Activated naive CD8-positive, alpha-beta T cell treated with anti-CD3 and anti-CD28 coated beads, Interleukin-2, amount 50 U/mL, for 24 hours (primary cell): ENCODE results near the gene OCSTAMP.

ENCODE experiments used
- ATAC-seq: fragments of 150-1000 bp; cut with Tn5 transposase; one replicate; pipeline ENCODE4 v1.10.0; 2021
- DNase-seq: peaks from one replicate; pipeline ENCODE4 v3.0.0; 2021
- H3K27ac Mint-ChIP-seq: one replicate; pipeline ENCODE4 v1.8.0; 2021; ENCODE audit warnings: mild to moderate bottlenecking, mixed read lengths
- H3K27me3 Mint-ChIP-seq: one replicate; pipeline ENCODE4 v1.8.0; 2021; ENCODE audit warnings: mixed read lengths
- H3K36me3 Mint-ChIP-seq: one replicate; pipeline ENCODE4 v1.8.0; 2021; ENCODE audit warnings: low read depth, mixed read lengths
- H3K4me1 Mint-ChIP-seq: one replicate; pipeline ENCODE4 v1.8.0; 2021; ENCODE audit warnings: mixed read lengths
- H3K4me3 Mint-ChIP-seq: one replicate; pipeline ENCODE4 v1.8.0; 2021; ENCODE audit warnings: mild to moderate bottlenecking, moderate library complexity, mixed read lengths
- H3K9me3 Mint-ChIP-seq: one replicate; pipeline ENCODE4 v1.8.0; 2021; ENCODE audit warnings: mixed read lengths

Gene OCSTAMP

GRCh38 chr20:46550461-46550860, at the start of gene OCSTAMP:
Gene OCSTAMP (minus strand): TSS chr20:46550654. CDS start chr20:46550560, 94 bp downstream.
- H3K4me1 Mint-ChIP-seq: peaks cover 47% of the 10 kb centered on the region

GRCh38 chr20:46599227-46599987, 49.0 kb upstream of the OCSTAMP start:
- Mint-ChIP-seq H3K4me3 (no peak overlapping the region), H3K36me3 (no peaks in the 10 kb centered on the region), H3K27ac (no peak overlapping the region), H3K9me3 (no peaks in the 10 kb centered on the region), H3K27me3 (peaks cover 4% of the 10 kb centered on the region), H3K4me1 (peaks cover 2% of the 10 kb centered on the region)
- ATAC-seq (no peak), DNase-seq (no peak)

More at GRCh38 chr20:46550461-46550860, at the start of gene OCSTAMP:
- H3K9me3 Mint-ChIP-seq: no peaks in the 10 kb centered on the region
- H3K4me3 Mint-ChIP-seq: no peak within 1 kb of the TSS
- H3K27me3 Mint-ChIP-seq: no peaks in the 10 kb centered on the region
- H3K36me3 Mint-ChIP-seq: no peaks in the 10 kb centered on the region
- no peak for DNase-seq
- H3K27ac Mint-ChIP-seq: no peak within 1 kb of the TSS
- ATAC-seq: no peak

- DNase-seq: no peak
- Mint-ChIP-seq H3K4me1 (no peaks in the 10 kb centered on the region), H3K36me3 (no peaks in the 10 kb centered on the region), H3K27me3 (peaks cover 7% of the 10 kb centered on the region), H3K27ac (no peak overlapping the region), H3K4me3 (no peak overlapping the region), H3K9me3 (no peaks in the 10 kb centered on the region)
- no peak for ATAC-seq
Measured at GRCh38 chr20:46595933-46596332, 45.5 kb upstream of the OCSTAMP start.

GRCh38 chr20:46594725-46595124, 44.3 kb upstream of the OCSTAMP start:
- H3K4me1 Mint-ChIP-seq: no peaks in the 10 kb centered on the region
- ATAC-seq (no peak), DNase-seq (no peak)
- no peak overlapping the region for H3K27ac Mint-ChIP-seq
- no peak overlapping the region for H3K4me3 Mint-ChIP-seq
- H3K9me3 Mint-ChIP-seq: no peaks in the 10 kb centered on the region
- no peaks in the 10 kb centered on the region for H3K36me3 Mint-ChIP-seq
- H3K27me3 Mint-ChIP-seq: peaks cover 10% of the 10 kb centered on the region

- peak; percentile 15 for DNase-seq
- Mint-ChIP-seq H3K27ac (no peak overlapping the region), H3K4me3 (no peak overlapping the region), H3K9me3 (no peaks in the 10 kb centered on the region), H3K36me3 (no peaks in the 10 kb centered on the region), H3K4me1 (peaks cover 5% of the 10 kb centered on the region), H3K27me3 (peaks cover 14% of the 10 kb centered on the region)
- ATAC-seq: no peak
Measured at GRCh38 chr20:46592580-46593362, 42.3 kb upstream of the OCSTAMP start.

GRCh38 chr20:46590443-46590842, 40.0 kb upstream of the OCSTAMP start:
- no peaks in the 10 kb centered on the region for H3K9me3 Mint-ChIP-seq
- no peak overlapping the region for H3K4me3 Mint-ChIP-seq
- H3K4me1 Mint-ChIP-seq: peaks cover 5% of the 10 kb centered on the region
- no peaks in the 10 kb centered on the region for H3K36me3 Mint-ChIP-seq
- no peak overlapping the region for H3K27ac Mint-ChIP-seq
- peaks cover 11% of the 10 kb centered on the region for H3K27me3 Mint-ChIP-seq
- no peak for ATAC-seq
- no peak for DNase-seq

- peaks cover 5% of the 10 kb centered on the region for H3K4me1 Mint-ChIP-seq
- H3K27ac Mint-ChIP-seq: no peak overlapping the region
- H3K4me3 Mint-ChIP-seq: no peak overlapping the region
- no peak for ATAC-seq
- H3K36me3 Mint-ChIP-seq: no peaks in the 10 kb centered on the region
- H3K27me3 Mint-ChIP-seq: peaks cover 8% of the 10 kb centered on the region
- no peak for DNase-seq
- H3K9me3 Mint-ChIP-seq: no peaks in the 10 kb centered on the region
Measured at GRCh38 chr20:46588532-46589511, 38.4 kb upstream of the OCSTAMP start.

- no peak for DNase-seq
- peaks cover 8% of the 10 kb centered on the region for H3K27me3 Mint-ChIP-seq
- H3K27ac Mint-ChIP-seq: no peak overlapping the region
- no peaks in the 10 kb centered on the region for H3K9me3 Mint-ChIP-seq
- ATAC-seq: no peak
- no peak overlapping the region for H3K4me3 Mint-ChIP-seq
- peaks cover 5% of the 10 kb centered on the region for H3K4me1 Mint-ChIP-seq
- H3K36me3 Mint-ChIP-seq: no peaks in the 10 kb centered on the region
Measured at GRCh38 chr20:46587986-46588385, 37.5 kb upstream of the OCSTAMP start.

- Mint-ChIP-seq H3K4me1 (peaks cover 5% of the 10 kb centered on the region), H3K36me3 (no peaks in the 10 kb centered on the region), H3K27ac (no peak overlapping the region), H3K9me3 (no peaks in the 10 kb centered on the region), H3K27me3 (peaks cover 7% of the 10 kb centered on the region), H3K4me3 (no peak overlapping the region)
- DNase-seq: no peak
- no peak for ATAC-seq
Measured at GRCh38 chr20:46586724-46587123, 36.3 kb upstream of the OCSTAMP start.

GRCh38 chr20:46584508-46584907, 34.1 kb upstream of the OCSTAMP start:
- Mint-ChIP-seq H3K4me3 (no peak overlapping the region), H3K27me3 (peaks cover 3% of the 10 kb centered on the region), H3K4me1 (peaks cover 5% of the 10 kb centered on the region), H3K36me3 (no peaks in the 10 kb centered on the region), H3K27ac (no peak overlapping the region), H3K9me3 (no peaks in the 10 kb centered on the region)
- ATAC-seq (no peak), DNase-seq (no peak)

GRCh38 chr20:46583411-46584214, 33.2 kb upstream of the OCSTAMP start:
- H3K4me3 Mint-ChIP-seq: no peak overlapping the region
- H3K9me3 Mint-ChIP-seq: no peaks in the 10 kb centered on the region
- H3K36me3 Mint-ChIP-seq: no peaks in the 10 kb centered on the region
- ATAC-seq (no peak), DNase-seq (no peak)
- H3K4me1 Mint-ChIP-seq: no peaks in the 10 kb centered on the region
- H3K27me3 Mint-ChIP-seq: peaks cover 2% of the 10 kb centered on the region
- no peak overlapping the region for H3K27ac Mint-ChIP-seq

GRCh38 chr20:46582648-46583047, 32.2 kb upstream of the OCSTAMP start:
- ATAC-seq (no peak), DNase-seq (no peak)
- Mint-ChIP-seq H3K9me3 (no peaks in the 10 kb centered on the region), H3K36me3 (no peaks in the 10 kb centered on the region), H3K27ac (no peak overlapping the region), H3K27me3 (peaks cover 3% of the 10 kb centered on the region), H3K4me1 (no peaks in the 10 kb centered on the region), H3K4me3 (no peak overlapping the region)

- Mint-ChIP-seq H3K4me3 (no peak overlapping the region), H3K27me3 (peaks cover 3% of the 10 kb centered on the region), H3K36me3 (no peaks in the 10 kb centered on the region), H3K9me3 (no peaks in the 10 kb centered on the region), H3K4me1 (no peaks in the 10 kb centered on the region), H3K27ac (no peak overlapping the region)
- ATAC-seq (no peak), DNase-seq (no peak)
Measured at GRCh38 chr20:46581391-46581790, 30.9 kb upstream of the OCSTAMP start.
